ENCODE measurements around the gene ABHD2.
"Not testable (repeated sequence)": the region's sequence is repeated elsewhere in the genome, so short reads cannot be mapped to it uniquely, and the experiment has no call there.

Gene ABHD2

GRCh38 chr15:89243046-89243690 is 154.9 kb downstream of the ABHD2 start:
- DNase-seq = no peak

DNA sequence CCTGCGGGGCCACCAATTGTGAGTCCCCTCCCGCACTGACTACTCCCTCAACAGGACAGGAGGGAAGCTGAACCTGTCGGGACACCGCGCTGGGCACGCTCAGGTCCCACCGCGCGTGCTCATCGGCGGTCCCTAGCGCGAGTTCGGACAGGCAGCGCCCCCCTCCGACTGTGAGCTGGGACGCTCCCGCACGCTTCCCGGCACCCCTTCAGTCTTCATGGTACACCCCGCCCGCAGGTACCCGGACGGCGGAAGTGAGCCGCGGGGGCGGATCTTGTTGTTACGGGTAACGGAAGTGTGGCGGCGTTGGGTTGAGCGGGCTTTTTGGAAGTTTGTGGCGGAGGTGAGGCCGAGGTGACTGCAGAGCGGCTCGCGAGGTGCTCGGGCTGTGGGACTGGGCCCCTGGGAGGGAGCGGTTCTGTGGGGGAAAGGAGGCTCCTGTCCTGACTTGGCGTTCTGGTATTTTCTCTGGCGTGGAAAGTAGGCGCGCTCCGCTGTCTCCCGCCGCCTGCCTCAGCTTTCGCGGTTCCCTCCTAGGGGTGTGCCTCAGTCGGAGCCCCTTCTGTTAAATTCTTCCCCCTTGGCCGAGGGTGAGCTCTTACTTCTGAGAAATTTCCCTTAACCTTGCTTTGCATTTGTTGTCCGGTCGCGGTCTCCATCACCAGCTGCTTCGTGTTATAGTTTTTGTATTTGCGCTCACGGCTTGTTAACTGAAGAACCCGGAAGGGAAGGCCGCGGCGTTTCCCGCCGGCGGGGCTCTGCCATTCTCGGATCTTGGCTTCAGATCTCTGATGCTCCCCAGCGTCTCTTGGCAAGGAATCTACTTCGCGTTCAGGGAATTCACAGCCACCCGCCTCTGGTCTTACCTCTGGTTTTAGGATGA is 155.7 kb downstream of the ABHD2 start, which contains the start of gene FANCI:
TSS of gene FANCI (plus strand) at position 289 of the 883 bp plus-strand sequence. CDS start 3,669 bp downstream, outside the sequence.
- peak; percentile 97 for DNase-seq

- DNase-seq = no peak
Measured at GRCh38 chr15:89244574-89244903, 156.3 kb downstream of the ABHD2 start.

DNA sequence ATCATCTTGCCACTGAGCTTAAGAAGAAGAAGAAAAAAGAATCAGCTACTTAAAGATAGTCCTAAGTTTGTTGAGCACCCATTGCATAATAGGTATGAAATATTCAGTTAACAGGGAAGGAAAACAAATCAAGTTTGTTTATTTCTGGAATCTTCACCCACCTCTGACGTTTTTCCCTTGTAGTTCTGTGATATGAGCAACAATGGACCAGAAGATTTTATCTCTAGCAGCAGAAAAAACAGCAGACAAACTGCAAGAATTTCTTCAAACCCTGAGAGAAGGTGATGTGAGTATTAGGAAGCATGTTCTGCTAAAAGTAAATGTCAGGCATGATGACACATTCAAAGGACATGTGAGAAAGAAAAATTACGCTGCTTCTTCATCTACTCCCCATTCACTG is 159.2 kb downstream of the ABHD2 start:
- DNase-seq = no peak

- DNase-seq = no peak
Measured at GRCh38 chr15:89248584-89248983, 160.3 kb downstream of the ABHD2 start.

DNA sequence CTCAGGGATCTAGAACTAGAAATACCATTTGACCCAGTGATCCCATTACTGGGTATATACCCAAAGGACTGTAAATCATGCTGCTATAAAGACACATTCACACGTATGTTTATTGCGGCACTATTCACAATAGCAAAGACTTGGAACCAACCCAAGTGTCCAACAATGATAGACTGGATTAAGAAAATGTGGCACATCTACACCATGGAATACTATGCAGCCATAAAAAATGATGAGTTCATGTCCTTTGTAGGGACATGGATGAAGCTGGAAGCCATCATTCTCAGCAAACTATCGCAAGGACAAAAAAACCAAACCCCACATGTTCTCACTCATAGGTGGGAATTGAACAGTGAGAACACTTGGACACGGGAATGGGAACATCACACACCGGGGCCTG is 161.9 kb downstream of the ABHD2 start:
- DNase-seq = not testable (repeated sequence)
